AML-193 (cell line): Measurements from ENCODE around the gene SAT2.
"Not testable (repeated sequence)": the region's sequence is repeated elsewhere in the genome, so short reads cannot be mapped to it uniquely, and the experiment has no call there.

ENCODE experiments used
- DNase-seq, 2 experiments: peaks; one replicate each; lab custom pipeline; 2025; lab: John Stamatoyannopoulos, UW

The SAT2 gene

GRCh38 chr17:7627250-7628121 is at the start of gene SAT2:
TSS of gene SAT2 (minus strand) at chr17:7627821. CDS start at chr17:7627635, 186 bp downstream.
- peak; percentile 62 to 64 for DNase-seq

GRCh38 chr17:7676533-7676932 is 48.9 kb upstream of the SAT2 start:
- no peak for DNase-seq

DNA sequence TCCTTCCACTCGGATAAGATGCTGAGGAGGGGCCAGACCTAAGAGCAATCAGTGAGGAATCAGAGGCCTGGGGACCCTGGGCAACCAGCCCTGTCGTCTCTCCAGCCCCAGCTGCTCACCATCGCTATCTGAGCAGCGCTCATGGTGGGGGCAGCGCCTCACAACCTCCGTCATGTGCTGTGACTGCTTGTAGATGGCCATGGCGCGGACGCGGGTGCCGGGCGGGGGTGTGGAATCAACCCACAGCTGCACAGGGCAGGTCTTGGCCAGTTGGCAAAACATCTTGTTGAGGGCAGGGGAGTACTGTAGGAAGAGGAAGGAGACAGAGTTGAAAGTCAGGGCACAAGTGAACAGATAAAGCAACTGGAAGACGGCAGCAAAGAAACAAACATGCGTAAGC is 47.3 kb upstream of the SAT2 start:
- no peak for DNase-seq

- DNase-seq = peak in 1 of 2 experiments; percentile 6
Observed at GRCh38 chr17:7673239-7673638, 45.6 kb upstream of the SAT2 start.

- no peak for DNase-seq
Observed at GRCh38 chr17:7668482-7668881, 40.9 kb upstream of the SAT2 start.

- DNase-seq = no peak
Observed at GRCh38 chr17:7667656-7668406, 40.2 kb upstream of the SAT2 start.

DNA sequence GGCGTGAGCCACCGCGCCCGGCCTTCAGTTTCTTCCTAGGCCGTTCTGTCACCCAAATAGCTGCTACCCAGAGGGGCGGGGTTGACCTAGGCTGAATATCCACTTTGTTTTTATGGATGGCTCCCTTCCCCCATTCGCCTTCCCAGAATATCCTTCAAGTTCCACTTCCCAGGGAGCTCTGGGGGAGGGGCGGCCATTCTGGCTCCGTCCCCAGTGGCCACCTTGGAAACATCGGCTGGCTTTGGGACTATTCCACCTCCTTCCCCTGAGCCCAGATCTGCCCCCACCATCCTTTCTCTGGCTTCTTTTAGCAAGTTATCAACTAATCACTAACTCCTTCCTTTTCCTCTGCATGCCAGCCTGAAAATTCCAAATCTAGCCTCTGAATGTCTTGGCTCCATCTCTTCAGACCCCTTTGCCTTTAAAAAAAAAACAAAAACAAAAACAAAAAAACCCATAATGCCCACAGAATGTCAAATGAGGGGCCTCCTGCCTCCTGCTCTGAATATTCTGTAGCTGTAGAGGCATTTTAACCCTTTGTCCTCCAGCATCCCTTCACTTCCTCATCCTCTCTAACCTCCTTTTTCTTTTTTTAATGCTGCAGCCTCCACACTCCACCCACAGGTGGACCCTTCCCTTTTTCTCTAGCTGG is 29.5 kb upstream of the SAT2 start:
- no peak for DNase-seq

GRCh38 chr17:7655541-7655840 is 27.9 kb upstream of the SAT2 start:
- no peak for DNase-seq

- DNase-seq = no peak
Observed at GRCh38 chr17:7654832-7655540, 27.4 kb upstream of the SAT2 start.

- DNase-seq = no peak
Observed at GRCh38 chr17:7652388-7653356, 25.1 kb upstream of the SAT2 start.

GRCh38 chr17:7651665-7652387 is 24.2 kb upstream of the SAT2 start:
- no peak for DNase-seq

- DNase-seq = no peak
Observed at GRCh38 chr17:7651097-7651664, 23.6 kb upstream of the SAT2 start.

GRCh38 chr17:7650509-7651096 is 23.0 kb upstream of the SAT2 start, which contains the start of gene ATP1B2:
TSS of gene ATP1B2 (plus strand) at chr17:7650926. CDS start at chr17:7651519, 593 bp downstream.
- DNase-seq = no peak

- no peak for DNase-seq
Observed at GRCh38 chr17:7647018-7647417, 19.4 kb upstream of the SAT2 start.

DNA sequence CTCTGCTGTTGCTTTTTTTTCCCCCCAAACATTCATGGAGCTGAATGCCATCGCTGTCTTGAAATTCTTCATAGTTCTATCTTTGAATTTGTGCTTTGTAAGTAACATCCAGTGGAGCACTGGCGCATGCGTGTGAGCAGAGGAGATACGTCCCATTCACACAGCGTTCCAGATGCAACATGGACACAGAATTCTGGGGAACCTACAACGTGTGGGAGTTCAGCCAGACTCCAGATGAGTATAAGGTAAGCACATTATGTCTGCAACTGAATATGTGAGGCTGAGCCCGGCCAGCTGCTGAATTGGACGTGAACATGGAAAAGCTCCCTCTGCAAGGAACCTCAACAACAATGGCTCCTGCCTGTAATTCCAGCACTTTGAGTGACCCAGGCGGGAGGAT is 18.8 kb upstream of the SAT2 start:
- DNase-seq = no peak

- DNase-seq = no peak
Observed at GRCh38 chr17:7644775-7645174, 17.2 kb upstream of the SAT2 start.

DNA sequence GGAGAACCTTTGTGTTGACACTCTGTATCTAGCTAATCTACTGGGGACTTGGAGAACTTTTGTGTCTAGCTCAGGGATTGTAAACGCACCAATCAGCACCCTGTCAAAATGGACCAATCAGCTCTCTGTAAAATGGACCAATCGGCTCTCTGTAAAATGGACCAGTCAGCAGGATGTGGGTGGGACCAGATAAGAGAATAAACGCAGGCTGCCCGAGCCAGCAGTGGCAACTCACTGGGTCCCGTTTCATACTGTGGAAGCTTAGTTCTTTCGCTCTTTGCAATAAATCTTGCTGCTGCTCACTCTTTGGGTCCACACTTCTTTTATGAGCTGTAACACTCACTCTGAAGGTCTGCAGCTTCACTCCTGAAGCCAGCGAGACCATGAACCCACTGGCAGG is 14.0 kb upstream of the SAT2 start:
- DNase-seq = not testable (repeated sequence)

DNA sequence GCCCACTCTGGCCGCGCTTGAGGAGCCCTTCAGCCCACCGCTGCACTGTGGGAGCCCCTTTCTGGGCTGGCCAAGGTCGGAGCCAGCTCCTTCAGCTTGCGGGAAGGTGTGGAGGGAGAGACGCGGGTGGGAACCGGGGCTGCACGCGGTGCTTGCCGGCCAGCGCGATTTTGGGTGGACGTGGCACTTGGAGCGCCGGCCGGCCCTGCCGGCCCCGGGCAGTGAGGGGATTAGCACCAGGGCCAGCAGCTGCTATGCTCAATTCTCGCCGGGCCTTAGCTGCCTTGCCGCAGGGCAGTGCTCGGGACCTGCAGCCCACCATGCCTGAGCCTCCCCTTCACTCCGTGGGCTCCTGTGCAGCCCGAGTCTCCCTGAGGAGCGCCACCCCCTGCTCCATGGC is 13.2 kb upstream of the SAT2 start:
- no peak for DNase-seq

- DNase-seq = no peak
Observed at GRCh38 chr17:7636163-7636562, 8.5 kb upstream of the SAT2 start.
